Measurements from ENCODE around the gene HMGN4.
A peak's percentile ranks its signal among the peaks of the same experiment; 100 is the strongest.
"Not testable (repeated sequence)": the region's sequence is repeated elsewhere in the genome, so short reads cannot be mapped to it uniquely, and the experiment has no call there.

HMGN4 gene

DNA sequence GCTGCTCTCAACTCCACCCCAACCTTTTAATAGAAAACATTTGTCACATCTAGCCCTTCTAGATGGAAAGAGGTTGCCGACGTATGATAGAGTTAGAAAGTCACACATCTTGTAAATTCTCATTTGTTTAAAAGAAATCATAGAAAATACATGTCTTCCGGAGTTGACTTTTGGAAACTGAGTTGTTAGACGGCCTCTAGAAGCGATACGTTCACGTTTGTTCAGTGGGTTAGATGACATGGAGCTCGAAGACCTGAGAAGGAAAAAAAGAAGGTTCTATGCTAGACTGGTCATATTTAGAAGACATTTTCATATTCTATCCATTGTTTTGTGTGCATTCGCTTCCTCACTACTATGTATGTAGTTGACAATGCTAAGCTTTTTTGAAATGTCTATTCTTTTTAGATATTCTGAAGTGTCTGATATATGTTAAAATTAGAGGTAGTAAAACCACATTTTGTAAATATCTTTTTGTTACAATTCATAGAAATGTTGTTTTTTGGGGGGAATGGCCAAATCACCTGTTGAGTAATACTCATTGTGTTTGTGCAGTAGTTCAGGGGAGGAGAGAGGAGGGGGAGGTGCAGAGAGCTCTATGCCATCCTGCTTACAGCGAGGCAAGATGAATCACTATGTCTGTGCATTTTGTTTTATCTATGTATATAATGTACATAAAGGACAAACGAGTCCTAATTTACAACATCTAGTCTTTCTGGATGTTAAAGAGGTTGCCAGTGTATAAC is 15.5 kb upstream of the HMGN4 start:
- DNase-seq (ENCODE audit: low read depth): peak; percentile 45

- not testable (repeated sequence) for DNase-seq (ENCODE audit: low read depth)
Observed at GRCh38 chr6:26524314-26524713, 13.9 kb upstream of the HMGN4 start.

DNA sequence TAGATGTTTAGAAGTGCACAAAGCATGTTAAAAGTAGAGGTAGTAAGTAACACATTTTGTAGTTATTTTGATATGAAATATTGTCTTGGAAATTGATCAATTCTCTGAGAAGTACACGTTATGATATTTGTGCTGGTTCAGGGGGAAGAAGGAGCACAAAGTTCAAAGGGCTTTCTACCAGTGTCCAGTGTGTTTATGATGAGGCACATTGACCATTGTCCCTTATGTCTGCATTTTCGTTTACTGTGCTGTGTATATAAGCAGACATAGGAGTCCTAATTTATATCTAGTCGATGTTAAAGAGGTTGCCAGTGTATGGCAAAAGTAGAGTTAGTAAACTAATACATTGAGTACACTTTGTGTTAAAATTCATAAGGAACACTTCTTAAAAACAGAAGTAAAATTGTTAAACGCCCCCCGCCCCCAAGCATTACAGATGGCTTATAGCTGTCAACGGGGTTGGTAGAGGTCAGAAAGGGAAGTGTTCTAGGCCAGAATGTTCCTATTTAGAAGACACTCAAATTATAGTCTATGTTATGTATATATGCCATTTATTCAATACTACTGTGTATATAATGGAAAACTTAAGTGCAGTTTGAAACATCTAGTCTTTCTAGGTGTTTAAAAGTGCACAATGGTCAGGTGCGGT is 13.3 kb upstream of the HMGN4 start:
- no peak for DNase-seq (ENCODE audit: low read depth)

GRCh38 chr6:26525838-26526237 is 12.3 kb upstream of the HMGN4 start:
- DNase-seq (ENCODE audit: low read depth): no peak

- no peak for DNase-seq (ENCODE audit: low read depth)
Observed at GRCh38 chr6:26526928-26527327, 11.2 kb upstream of the HMGN4 start.

GRCh38 chr6:26530203-26530602 is 8.0 kb upstream of the HMGN4 start:
- no peak for DNase-seq (ENCODE audit: low read depth)

DNA sequence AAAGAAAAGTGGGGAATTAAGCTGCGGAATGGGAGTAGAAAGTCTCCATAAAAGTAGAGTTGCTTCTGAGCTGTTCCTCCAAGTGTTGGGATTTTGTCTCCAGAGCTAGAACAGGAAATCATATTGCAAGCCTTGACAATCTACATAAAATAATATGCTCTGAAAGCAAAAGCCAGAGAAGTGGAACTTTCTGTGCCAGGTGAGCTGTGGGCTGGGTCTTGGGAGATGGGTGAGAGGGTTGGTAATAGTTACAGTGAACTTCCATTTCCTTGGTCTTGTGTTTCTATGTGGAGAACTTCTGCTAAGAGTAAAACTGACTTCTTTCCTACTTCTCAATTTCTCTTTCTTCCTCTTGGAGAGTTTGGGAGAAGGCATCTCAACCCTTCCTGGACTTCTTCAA is 6.3 kb upstream of the HMGN4 start:
- no peak for DNase-seq (ENCODE audit: low read depth)

DNA sequence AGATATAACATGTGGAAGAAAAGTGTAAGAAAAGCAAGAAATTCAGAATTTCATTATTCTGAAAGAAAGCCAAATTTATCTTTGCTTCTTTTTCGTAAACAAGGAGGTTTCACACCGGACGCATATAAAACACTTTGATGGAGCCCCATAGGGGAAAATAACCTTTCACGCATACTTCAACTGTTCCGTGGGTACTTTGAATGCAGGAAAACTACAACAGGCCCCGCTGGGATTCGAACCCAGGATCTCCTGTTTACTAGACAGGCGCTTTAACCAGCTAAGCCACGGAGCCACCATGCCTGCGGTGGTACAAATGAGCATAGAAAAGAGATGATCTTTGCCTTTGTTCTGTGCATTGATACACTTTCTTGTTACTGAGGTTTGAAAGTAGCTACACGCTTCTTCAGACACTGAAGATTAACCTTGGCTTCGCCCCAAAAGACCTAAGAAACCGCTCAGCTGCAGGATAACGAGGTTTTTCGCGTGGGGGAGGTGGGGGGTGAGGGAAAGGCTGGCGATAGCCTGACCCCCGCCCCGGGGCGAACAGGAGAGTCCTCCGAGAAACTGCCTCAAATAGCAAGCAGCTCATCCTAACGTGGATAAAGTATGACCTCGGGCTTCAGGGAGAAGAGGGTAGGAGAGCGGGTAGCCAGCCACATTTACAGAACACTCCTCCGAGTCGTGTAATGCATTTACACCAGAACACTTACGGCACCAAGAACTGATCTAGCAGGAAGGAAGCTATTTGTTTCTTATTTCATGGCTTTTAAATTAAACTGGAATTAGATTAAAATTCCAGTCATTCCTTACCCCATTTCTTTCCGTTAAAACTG is 5.3 kb upstream of the HMGN4 start:
- DNase-seq (ENCODE audit: low read depth): peak; percentile 81

DNA sequence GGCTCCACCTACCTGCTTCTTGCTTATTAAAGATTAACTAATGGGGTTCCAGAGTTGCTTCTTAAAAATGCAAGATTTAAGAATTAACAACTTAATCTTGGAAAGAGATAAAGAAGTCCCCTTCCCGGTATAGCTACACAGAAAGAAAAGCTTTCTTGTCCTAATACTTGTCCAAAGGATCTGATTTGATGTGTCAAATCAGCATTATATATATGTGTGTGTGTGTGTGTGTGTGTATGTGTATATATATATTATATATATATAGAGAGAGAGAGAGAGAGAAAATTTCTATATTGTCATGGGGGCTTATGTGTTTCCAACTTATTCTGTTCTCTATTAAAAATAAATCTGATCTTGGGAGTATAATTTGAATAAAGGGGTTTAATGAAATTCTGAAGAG is 4.6 kb upstream of the HMGN4 start:
- no peak for DNase-seq (ENCODE audit: low read depth)

GRCh38 chr6:26534681-26535465 is 3.3 kb upstream of the HMGN4 start:
- DNase-seq (ENCODE audit: low read depth): no peak

GRCh38 chr6:26536571-26537159 is 1.5 kb upstream of the HMGN4 start:
- DNase-seq (ENCODE audit: low read depth): peak; percentile 78

GRCh38 chr6:26537160-26537845 is 863 bp upstream of the HMGN4 start:
- DNase-seq (ENCODE audit: low read depth): peak; percentile 96

DNA sequence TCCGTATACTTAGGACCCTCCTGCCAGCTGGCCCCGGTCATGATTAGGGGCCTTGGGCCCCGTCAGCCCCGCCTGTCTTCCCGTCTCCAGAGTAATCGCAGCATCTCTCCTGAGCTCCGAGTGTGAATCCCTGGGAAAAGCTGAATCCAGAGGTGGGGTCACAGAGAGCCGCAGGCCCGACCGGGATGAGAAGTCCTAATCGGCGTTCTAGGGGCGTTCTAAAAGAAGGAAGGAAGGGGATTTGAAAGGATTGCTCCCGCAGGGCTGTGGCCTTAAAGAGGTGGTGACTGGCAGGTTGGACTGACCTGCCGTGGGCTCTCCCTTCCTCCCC is 371 bp downstream of the HMGN4 start:
- no peak for DNase-seq (ENCODE audit: low read depth)

GRCh38 chr6:26539071-26539615 is 977 bp downstream of the HMGN4 start:
- peak; percentile 30 for DNase-seq (ENCODE audit: low read depth)

DNA sequence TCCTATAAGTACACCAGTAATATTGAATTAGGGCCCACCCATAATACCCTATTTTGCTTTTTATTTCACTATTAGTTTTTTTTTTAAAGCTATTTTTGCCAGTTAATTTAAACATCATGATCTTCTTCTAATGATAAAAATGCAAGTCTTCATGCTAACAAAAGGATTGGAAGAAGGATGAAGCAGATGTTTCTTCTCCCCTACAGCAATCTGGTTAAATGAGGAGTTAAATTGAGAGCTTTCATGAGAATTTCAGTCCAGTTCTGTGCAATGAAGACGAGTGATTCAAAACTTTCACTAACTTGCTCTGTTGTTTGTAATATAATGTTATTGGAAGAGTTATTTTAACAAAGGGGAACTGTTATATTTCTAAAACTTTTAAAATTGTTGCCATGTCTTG is 3.4 kb downstream of the HMGN4 start:
- DNase-seq (ENCODE audit: low read depth): no peak

- DNase-seq (ENCODE audit: low read depth): peak; percentile 32
Observed at GRCh38 chr6:26543953-26544352, 5.8 kb downstream of the HMGN4 start.

DNA sequence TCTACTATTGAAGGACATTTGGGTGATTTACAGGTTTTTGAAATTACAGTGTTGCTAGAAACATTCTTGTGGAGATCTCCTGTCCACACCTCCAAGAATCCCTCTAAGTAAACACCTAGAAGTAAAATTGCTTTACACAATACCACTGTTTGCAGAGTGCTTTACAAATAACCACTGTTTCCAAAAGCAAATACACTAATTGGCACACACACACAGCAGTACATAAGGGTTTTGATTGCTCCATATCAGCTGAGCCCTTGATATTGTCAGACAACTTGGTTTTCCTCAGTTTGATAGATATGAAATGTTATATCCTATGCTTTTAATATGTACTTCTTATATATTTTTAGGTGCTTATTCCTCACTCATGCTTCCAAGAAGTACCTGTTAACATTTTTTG is 6.3 kb downstream of the HMGN4 start:
- no peak for DNase-seq (ENCODE audit: low read depth)

DNA sequence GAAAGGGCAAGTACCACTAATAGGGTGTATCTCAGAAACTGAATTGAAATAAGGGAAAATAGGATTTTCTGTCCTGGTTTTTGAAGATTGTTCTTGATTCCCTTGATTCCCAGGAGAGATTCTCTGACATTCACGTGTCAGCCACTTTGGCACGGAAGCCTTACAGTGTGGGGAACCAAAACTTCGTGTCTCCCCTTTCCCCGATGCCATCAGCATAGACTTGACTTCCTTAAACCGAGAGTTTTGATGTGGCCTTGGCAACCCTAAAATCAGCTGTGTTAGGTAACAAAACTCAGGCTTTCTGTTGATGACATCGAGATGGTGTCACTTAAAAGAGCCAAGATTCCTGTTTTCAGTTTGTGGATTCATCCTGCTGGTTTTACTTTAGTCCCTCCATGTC is 7.5 kb downstream of the HMGN4 start:
- DNase-seq (ENCODE audit: low read depth): no peak

GRCh38 chr6:26547363-26547762 is 9.2 kb downstream of the HMGN4 start:
- not testable (repeated sequence) for DNase-seq (ENCODE audit: low read depth)

DNA sequence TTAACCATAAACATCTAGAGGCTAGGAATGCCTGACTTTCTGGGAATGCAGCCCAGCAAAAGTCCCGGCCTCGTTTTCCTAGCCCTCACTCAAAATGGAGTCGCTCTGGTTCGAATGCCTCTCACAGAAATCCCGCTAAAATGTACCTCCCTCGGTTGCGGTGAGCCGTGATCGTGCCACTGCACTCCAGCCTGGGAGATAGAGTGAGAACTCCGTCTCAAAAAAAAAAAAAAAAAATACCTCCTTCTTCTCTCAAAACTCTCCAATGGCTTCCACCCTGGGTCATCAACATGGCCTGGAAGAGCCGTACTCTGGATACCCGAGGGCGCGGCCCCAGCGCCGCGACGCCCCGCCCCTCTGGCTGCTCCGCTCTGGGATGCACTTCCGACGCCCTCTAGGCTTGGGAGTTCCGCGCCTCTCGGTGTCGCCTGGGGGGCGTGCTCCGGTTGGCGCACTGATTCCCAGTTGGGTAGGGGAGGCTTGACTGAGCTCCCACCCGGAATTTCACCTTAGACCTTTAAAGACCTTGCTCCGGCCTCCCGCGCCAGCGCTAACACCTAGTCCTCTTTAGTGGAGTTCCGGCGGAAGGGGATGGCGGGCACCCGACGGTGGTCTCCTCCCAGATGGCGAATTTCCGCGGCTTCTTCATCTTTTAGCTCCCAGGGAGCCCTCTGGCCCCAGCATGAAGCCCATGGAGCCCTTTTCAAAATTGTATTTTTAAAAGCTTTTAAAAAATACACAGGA is 12.3 kb downstream of the HMGN4 start:
- DNase-seq (ENCODE audit: low read depth): peak; percentile 58

Data from iris pigment epithelial cell (primary cell).